ENCODE measurements around the gene NR1H4. TPM values are rescaled to one million over a fixed set of nuclear protein-coding genes. Genes with fewer than 3 reads are reported as not detected.

NR1H4 gene
- polyA plus RNA-seq, 3 donors from 2014 or later: not detected

DNA sequence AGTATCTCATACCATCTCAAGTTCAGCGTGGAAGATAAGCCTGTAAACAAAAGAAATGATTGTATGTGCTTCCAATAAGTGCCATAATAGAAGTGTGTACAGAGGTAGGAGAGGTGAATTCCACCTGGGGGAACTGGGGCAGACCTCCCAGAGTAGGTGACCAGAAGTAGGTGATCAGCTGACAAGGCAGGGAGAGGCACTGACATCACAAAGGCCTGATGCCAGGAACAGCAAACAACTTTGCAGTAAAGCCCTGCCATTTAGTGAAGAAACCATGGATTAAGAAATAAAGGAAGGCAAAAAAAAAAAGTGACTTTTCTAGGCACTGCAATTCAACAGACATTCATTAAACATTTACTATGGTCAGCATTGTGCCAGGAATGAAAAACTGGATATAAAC lies 31.1 kb downstream of the NR1H4 start:
- H3K4me3 Mint-ChIP-seq: no peak overlapping the region
- H3K4me1 Mint-ChIP-seq: no peaks in the 10 kb centered on the region
- no peak for DNase-seq
- H3K27me3 Mint-ChIP-seq (ENCODE audit: low read depth in 3 of 3): peaks cover 0 to 1% (median 0%) of the 10 kb centered on the region in 3 donors
- no peaks in the 10 kb centered on the region for H3K36me3 Mint-ChIP-seq
- no peak overlapping the region for H3K27ac Mint-ChIP-seq
- H3K9me3 Mint-ChIP-seq: peaks cover 0 to 5% (median under 1%) of the 10 kb centered on the region in 6 donors

GRCh38 chr12:100508751-100509150 lies 35.1 kb downstream of the NR1H4 start:
- Mint-ChIP-seq H3K4me1 (no peaks in the 10 kb centered on the region), H3K27me3 (ENCODE audit: low read depth in 3 of 3) (peaks cover 0 to 2% (median 0%) of the 10 kb centered on the region in 3 donors), H3K4me3 (no peak overlapping the region), H3K27ac (no peak overlapping the region), H3K36me3 (no peaks in the 10 kb centered on the region), H3K9me3 (peaks cover 0 to 2% (median 0%) of the 10 kb centered on the region in 6 donors)
- no peak for DNase-seq

DNA sequence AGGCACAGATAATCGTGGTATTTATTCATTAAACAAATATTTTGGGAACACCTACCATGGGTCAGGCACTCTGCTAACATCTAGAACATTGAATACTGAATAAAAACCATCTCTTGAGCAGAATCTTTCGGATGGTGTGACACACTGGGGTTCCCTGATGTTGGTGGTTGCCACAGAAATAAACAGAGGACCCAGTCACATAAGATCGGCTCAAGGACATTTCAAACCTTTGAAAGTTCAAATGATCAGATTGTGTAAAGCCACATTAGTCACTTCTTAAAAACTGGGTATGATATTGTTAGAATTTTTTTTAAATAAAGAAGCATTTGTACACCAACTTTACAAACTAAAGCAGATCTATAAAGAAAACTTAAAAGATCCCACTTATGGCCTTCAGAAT lies 39.0 kb downstream of the NR1H4 start:
- DNase-seq: no peak
- Mint-ChIP-seq H3K4me3 (no peak overlapping the region), H3K36me3 (peaks cover 0 to 4% (median 0%) of the 10 kb centered on the region in 3 donors), H3K27me3 (ENCODE audit: low read depth in 3 of 3) (peaks cover 0 to 9% (median 0%) of the 10 kb centered on the region in 3 donors), H3K4me1 (no peaks in the 10 kb centered on the region), H3K27ac (no peak overlapping the region), H3K9me3 (peaks cover 0 to 8% (median 1%) of the 10 kb centered on the region in 6 donors)

DNA sequence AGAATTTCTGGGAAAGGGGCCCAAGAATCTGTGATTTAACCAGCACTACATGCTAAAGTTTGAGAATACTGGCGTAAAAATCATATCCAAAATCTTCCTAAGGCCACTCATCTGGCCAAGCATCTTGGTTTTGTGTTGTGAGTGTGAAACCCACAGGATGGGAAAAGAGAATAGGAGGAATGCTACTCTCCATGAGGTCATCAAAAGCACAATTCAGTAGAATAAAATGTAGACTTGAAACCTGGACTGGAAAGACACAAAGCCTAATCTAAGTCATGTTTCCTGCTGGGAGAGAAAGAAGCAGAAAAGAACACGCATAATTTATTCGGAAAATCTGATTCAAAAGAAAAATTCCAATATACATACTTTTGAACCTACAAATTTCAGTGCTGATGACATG lies 42.3 kb downstream of the NR1H4 start:
- no peak overlapping the region for H3K4me3 Mint-ChIP-seq
- H3K27ac Mint-ChIP-seq: no peak overlapping the region
- H3K27me3 Mint-ChIP-seq (ENCODE audit: low read depth in 3 of 3): peaks cover 0 to 9% (median 3%) of the 10 kb centered on the region in 3 donors
- H3K9me3 Mint-ChIP-seq: peaks cover 0 to 11% (median 4%) of the 10 kb centered on the region in 6 donors
- no peaks in the 10 kb centered on the region for H3K4me1 Mint-ChIP-seq
- no peak for DNase-seq
- H3K36me3 Mint-ChIP-seq: peaks cover 0 to 4% (median 0%) of the 10 kb centered on the region in 3 donors

- peaks cover 0 to 11% (median 4%) of the 10 kb centered on the region in 6 donors for H3K9me3 Mint-ChIP-seq
- no peak for DNase-seq
- H3K4me1 Mint-ChIP-seq: no peaks in the 10 kb centered on the region
- H3K36me3 Mint-ChIP-seq: peaks cover 0 to 4% (median 0%) of the 10 kb centered on the region in 3 donors
- no peak overlapping the region for H3K27ac Mint-ChIP-seq
- peaks cover 0 to 9% (median 3%) of the 10 kb centered on the region in 3 donors for H3K27me3 Mint-ChIP-seq (ENCODE audit: low read depth in 3 of 3)
- no peak overlapping the region for H3K4me3 Mint-ChIP-seq
These were observed 44.7 kb downstream of the NR1H4 start for GRCh38 chr12:100518376-100518775.

GRCh38 chr12:100520048-100520769 lies 46.5 kb downstream of the NR1H4 start:
- Mint-ChIP-seq H3K27ac (no peak overlapping the region), H3K9me3 (peaks cover 0 to 11% (median 4%) of the 10 kb centered on the region in 6 donors), H3K4me3 (no peak overlapping the region), H3K27me3 (ENCODE audit: low read depth in 3 of 3) (peaks cover 0 to 7% (median 5%) of the 10 kb centered on the region in 3 donors), H3K36me3 (peaks cover 0 to 4% (median 0%) of the 10 kb centered on the region in 3 donors), H3K4me1 (no peaks in the 10 kb centered on the region)
- DNase-seq: no peak

GRCh38 chr12:100521958-100522357 lies 48.3 kb downstream of the NR1H4 start:
- no peak for DNase-seq
- Mint-ChIP-seq H3K27ac (no peak overlapping the region), H3K27me3 (ENCODE audit: low read depth in 3 of 3) (peaks cover 0 to 7% (median 5%) of the 10 kb centered on the region in 3 donors), H3K4me3 (no peak overlapping the region), H3K9me3 (peaks cover 0 to 10% (median 2%) of the 10 kb centered on the region in 6 donors), H3K36me3 (peaks cover 0 to 3% (median 0%) of the 10 kb centered on the region in 3 donors), H3K4me1 (no peaks in the 10 kb centered on the region)

DNA sequence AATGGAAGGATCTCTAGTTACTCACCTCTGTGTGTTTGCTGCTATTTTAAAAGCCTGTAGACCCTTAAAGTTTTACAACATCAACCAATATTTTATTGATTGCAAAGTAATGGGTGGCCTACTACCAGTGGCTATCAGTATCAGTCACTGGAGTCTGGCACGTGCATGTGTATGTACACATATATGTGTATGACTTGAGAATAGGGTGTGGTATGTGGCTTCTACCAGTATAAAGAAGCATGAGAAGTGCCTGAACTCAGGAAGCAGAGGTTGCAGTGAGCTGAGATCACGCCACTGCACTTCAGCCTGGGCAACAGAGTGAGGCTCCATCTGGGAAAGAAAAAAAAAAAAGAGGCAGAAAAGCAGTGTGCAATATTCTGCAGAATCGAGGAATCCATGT lies 54.4 kb downstream of the NR1H4 start:
- no peaks in the 10 kb centered on the region for H3K36me3 Mint-ChIP-seq
- DNase-seq: no peak
- peaks cover 0 to 8% (median 0%) of the 10 kb centered on the region in 3 donors for H3K27me3 Mint-ChIP-seq (ENCODE audit: low read depth in 3 of 3)
- H3K27ac Mint-ChIP-seq: no peak overlapping the region
- no peak overlapping the region for H3K4me3 Mint-ChIP-seq
- no peaks in the 10 kb centered on the region for H3K9me3 Mint-ChIP-seq
- no peaks in the 10 kb centered on the region for H3K4me1 Mint-ChIP-seq

DNA sequence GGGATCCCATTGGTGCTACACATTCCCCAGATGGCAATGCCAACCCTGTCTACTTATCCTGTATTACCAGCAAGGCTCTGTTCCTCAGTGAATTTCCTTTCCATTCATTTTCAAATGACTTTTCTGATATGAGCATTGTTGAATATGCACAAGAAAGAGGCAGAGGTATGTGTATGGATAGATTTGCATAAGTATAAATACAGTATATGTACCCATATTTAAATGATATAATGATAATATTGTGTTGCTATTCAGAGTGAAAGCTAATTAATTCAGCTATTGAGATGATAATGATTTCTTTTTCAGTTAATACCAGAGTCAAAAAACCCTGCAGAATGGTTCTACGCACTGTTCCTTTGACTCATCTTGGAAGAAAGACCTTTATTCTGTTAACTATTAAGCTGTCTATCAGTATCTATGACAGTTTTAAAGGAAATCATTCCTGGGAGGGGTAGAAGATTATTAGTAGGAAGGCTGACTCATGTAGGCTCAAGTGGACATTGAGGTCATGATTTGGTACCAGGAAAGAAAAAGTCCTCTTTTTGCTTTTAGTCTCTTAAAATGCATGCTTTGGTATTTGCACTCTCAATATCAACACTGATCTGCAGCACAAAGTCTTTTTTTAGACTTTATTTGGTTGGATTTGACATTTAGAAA lies 54.9 kb downstream of the NR1H4 start:
- H3K27ac Mint-ChIP-seq: no peak overlapping the region
- no peak overlapping the region for H3K4me3 Mint-ChIP-seq
- H3K4me1 Mint-ChIP-seq: no peaks in the 10 kb centered on the region
- H3K27me3 Mint-ChIP-seq (ENCODE audit: low read depth in 3 of 3): peaks cover 0 to 8% (median 0%) of the 10 kb centered on the region in 3 donors
- no peaks in the 10 kb centered on the region for H3K36me3 Mint-ChIP-seq
- no peaks in the 10 kb centered on the region for H3K9me3 Mint-ChIP-seq
- DNase-seq: no peak

DNA sequence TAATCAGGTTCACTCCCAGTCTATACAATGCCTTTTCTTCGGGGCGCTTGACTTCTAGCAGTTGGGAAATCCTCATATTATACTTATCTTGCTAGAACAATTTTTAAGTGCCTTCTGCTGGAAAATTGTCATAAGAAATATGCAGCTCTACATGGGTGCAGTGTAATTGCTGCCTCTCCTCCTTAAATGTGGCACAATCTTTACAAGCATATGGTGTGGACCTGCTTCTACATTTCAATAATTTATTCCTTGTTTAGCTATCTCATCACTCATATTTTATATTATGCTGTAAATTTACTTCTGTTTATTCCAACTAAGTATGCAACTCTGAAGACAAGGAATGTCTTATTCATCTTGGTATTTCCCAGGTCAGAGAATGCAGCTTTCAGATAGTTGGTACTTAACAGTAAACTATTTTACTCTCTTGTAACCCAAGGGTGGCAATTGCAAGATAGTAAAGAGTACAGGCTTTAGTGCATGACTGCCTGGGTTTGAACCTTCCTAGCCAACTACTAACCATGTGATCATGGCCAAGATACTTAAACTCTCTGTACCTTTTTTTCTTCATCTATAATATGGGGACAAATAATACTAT lies 56.2 kb downstream of the NR1H4 start:
- no peaks in the 10 kb centered on the region for H3K36me3 Mint-ChIP-seq
- H3K4me1 Mint-ChIP-seq: no peaks in the 10 kb centered on the region
- DNase-seq: no peak
- H3K27me3 Mint-ChIP-seq (ENCODE audit: low read depth in 3 of 3): peaks cover 0 to 7% (median 0%) of the 10 kb centered on the region in 3 donors
- H3K4me3 Mint-ChIP-seq: no peak overlapping the region
- no peak overlapping the region for H3K27ac Mint-ChIP-seq
- H3K9me3 Mint-ChIP-seq: no peaks in the 10 kb centered on the region

DNA sequence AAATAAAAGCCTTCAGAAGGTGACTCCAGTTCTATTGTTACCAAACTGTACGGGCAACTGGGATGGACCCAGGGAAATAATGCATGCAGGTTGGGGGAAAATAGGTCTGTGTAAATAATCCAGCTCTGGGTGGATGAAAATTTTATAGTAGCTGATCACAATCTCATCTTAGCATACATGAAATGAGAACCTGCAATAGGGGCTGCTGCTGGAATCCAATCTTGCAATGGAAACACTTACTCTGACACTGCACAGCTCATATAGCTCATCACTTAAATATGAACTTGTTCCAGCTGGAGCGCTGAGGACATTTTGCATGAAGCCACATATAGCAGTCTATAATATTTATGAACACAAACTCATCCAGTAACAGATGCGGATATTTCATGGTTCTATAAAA lies 59.7 kb downstream of the NR1H4 start:
- Mint-ChIP-seq H3K27me3 (ENCODE audit: low read depth in 3 of 3) (peaks cover 0 to 7% (median 2%) of the 10 kb centered on the region in 3 donors), H3K27ac (no peak overlapping the region), H3K4me1 (no peaks in the 10 kb centered on the region), H3K9me3 (no peaks in the 10 kb centered on the region), H3K36me3 (no peaks in the 10 kb centered on the region), H3K4me3 (no peak overlapping the region)
- no peak for DNase-seq

DNA sequence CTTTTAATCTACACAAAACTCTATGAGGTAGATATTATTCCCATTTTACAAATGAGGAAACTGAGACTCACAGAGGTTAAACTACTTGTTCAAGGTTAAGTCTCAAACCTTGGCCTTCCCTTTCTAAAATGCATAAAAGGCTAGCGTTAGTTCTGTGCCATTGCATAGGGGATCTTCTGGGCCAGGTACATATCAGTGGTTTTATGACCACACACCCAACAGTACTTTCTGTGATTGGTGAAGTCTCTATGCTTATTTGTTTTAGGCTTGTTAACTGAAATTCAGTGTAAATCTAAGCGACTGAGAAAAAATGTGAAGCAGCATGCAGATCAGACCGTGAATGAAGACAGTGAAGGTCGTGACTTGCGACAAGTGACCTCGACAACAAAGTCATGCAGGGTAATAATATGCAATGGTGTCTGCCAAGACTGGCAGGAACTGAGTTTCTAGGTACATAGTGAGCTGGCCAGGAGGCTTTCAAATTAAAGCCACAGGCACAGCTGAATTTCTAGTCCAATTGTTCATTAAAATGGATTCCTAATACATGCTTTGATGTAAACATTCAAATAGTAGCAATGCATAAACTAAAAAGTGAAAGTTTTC lies 61.1 kb downstream of the NR1H4 start:
- Mint-ChIP-seq H3K36me3 (no peaks in the 10 kb centered on the region), H3K4me1 (no peaks in the 10 kb centered on the region), H3K9me3 (no peaks in the 10 kb centered on the region), H3K27ac (no peak overlapping the region), H3K4me3 (no peak overlapping the region), H3K27me3 (ENCODE audit: low read depth in 3 of 3) (peaks cover 0 to 4% (median 2%) of the 10 kb centered on the region in 3 donors)
- no peak for DNase-seq

GRCh38 chr12:100539202-100539601 lies 65.5 kb downstream of the NR1H4 start:
- H3K27me3 Mint-ChIP-seq (ENCODE audit: low read depth in 3 of 3): peaks cover 2% of the 10 kb centered on the region in 3 donors
- H3K4me3 Mint-ChIP-seq: no peak overlapping the region
- no peaks in the 10 kb centered on the region for H3K4me1 Mint-ChIP-seq
- no peak overlapping the region for H3K27ac Mint-ChIP-seq
- H3K9me3 Mint-ChIP-seq: peaks cover 0 to 2% (median 0%) of the 10 kb centered on the region in 6 donors
- no peak for DNase-seq
- no peaks in the 10 kb centered on the region for H3K36me3 Mint-ChIP-seq

DNA sequence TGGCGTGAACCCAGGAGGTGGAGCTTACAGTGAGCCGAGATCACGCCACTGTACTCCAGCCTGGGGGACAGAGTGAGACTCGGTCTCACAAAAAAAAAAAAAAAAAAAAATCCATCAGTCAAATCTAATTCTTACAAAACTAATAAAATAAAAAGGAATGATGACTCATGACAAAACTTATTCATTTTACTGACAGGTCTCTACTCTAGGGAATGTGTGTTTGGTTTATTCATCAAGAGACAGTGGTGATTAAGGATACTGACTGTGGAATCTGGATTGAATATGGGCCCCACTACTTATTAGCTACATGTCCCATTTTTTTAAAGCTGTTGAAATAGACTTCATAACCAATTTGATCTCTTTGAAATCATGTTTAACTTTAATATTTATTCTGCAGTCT lies 70.5 kb downstream of the NR1H4 start:
- H3K4me3 Mint-ChIP-seq: no peak overlapping the region
- no peaks in the 10 kb centered on the region for H3K36me3 Mint-ChIP-seq
- H3K27me3 Mint-ChIP-seq (ENCODE audit: low read depth in 3 of 3): peaks cover 2 to 8% (median 3%) of the 10 kb centered on the region in 3 donors
- no peaks in the 10 kb centered on the region for H3K4me1 Mint-ChIP-seq
- no peak overlapping the region for H3K27ac Mint-ChIP-seq
- peaks cover 0 to 2% (median 0%) of the 10 kb centered on the region in 6 donors for H3K9me3 Mint-ChIP-seq
- DNase-seq: no peak

Measured in immature natural killer cell (primary cell).